Keratinocyte (primary cell): ENCODE data around the gene CSTF2T.

Experiments used
- CTCF ChIP-seq, 3 experiments: IDR thresholded peaks in 1 of 3; conservative IDR thresholded peaks in 1 of 3; optimal IDR thresholded peaks in 1 of 3; 2 replicates in 2 of 3; 3 replicates in 1 of 3; pipeline versions ENCODE3 to v1.5.1; 2011; ENCODE audit warnings: low read length in 3 of 3, mild to moderate bottlenecking in 3 of 3, moderate library complexity in 2 of 3, control low read depth in 1 of 3, inconsistent platforms in 1 of 3; ENCODE audit not compliant: insufficient read depth in 2 of 3; ENCODE audit errors: extremely low read depth in 1 of 3
- EZH2 ChIP-seq: IDR thresholded peaks from one replicate; pipeline ENCODE4 v1.6.1; 2012; ENCODE audit warnings: inconsistent platforms, mild to moderate bottlenecking, low read length, moderate library complexity

- TF ChIP-seq CTCF (optimal IDR thresholded peaks at IDR 0.05 in 1 of 3, IDR thresholded peaks at IDR 0.05 in 1 of 3, conservative IDR thresholded peaks at IDR 0.05 in 1 of 3; ENCODE audit: extremely low read depth in 1 of 3, insufficient read depth in 2 of 3, low read length in 3 of 3) (no peak), EZH2 (no peak)
These were observed 9.2 kb upstream of the CSTF2T start for GRCh38 chr10:51708609-51709008.
